Endothelial cell (in vitro differentiated cells): Measurements from ENCODE around the gene ZNF544. TPM values are rescaled to one million over a fixed set of nuclear protein-coding genes. Genes with fewer than 3 reads are reported as not detected.
A peak's percentile ranks its signal among the peaks of the same experiment; 100 is the strongest.

Source experiments
- DNase-seq: peaks from one replicate; pipeline ENCODE4 v3.0.0; 2021; ENCODE audit warnings: low spot score
- H3K27ac Mint-ChIP-seq: one replicate; pipeline ENCODE4 v1.8.0; 2021; ENCODE audit warnings: mixed read lengths, inconsistent platforms; ENCODE audit not compliant: unreplicated experiment
- H3K27me3 Mint-ChIP-seq: one replicate; pipeline ENCODE4 v1.8.0; 2021; ENCODE audit warnings: mild to moderate bottlenecking, moderate library complexity, mixed read lengths, inconsistent platforms; ENCODE audit not compliant: unreplicated experiment
- H3K36me3 Mint-ChIP-seq: one replicate; pipeline ENCODE4 v1.8.0; 2021; ENCODE audit warnings: mild to moderate bottlenecking, low read depth, mixed read lengths, inconsistent platforms; ENCODE audit not compliant: unreplicated experiment
- H3K4me1 Mint-ChIP-seq: one replicate; pipeline ENCODE4 v1.8.0; 2021; ENCODE audit warnings: mild to moderate bottlenecking, mixed read lengths, inconsistent platforms; ENCODE audit not compliant: unreplicated experiment
- H3K4me3 Mint-ChIP-seq: one replicate; pipeline ENCODE4 v1.8.0; 2021; ENCODE audit warnings: mild to moderate bottlenecking, mixed read lengths, inconsistent platforms; ENCODE audit not compliant: unreplicated experiment
- H3K9me3 Mint-ChIP-seq: one replicate; pipeline ENCODE4 v1.8.0; 2021; ENCODE audit warnings: mixed read lengths, inconsistent platforms; ENCODE audit not compliant: unreplicated experiment
- CTCF ChIP-seq: fragments of 200-600 bp; sonication (generic); IDR thresholded peaks from one replicate; pipeline ENCODE4 v1.5.0; 2021; ENCODE audit warnings: antibody characterized with exemption; ENCODE audit not compliant: unreplicated experiment
- long read RNA-seq: library from polyadenylated mRNA; unstranded; transcript quantifications from one replicate; pipeline ENCODE4 v2.0.0, GENCODE V29; 2020; ENCODE audit not compliant: unreplicated experiment
- total RNA-seq: library from RNA; stranded (reverse); fragmentation: NEBNext Ultra II Directional; extraction: Animal tissue kit (Norgen Biotek cat#: 25700); gene quantifications from one replicate; pipeline ENCODE4 v1.2.1, GENCODE V29; 2021; ENCODE audit not compliant: unreplicated experiment

The ZNF544 gene
- 44.3 TPM for total RNA-seq
- long read RNA-seq, partial matches to known transcripts, result 2 of 16 reads
- long read RNA-seq, other reads (novel, unspliced or antisense), result 9 of 16 reads

- H3K27ac Mint-ChIP-seq, result peak within 1 kb of the TSS; percentile 91
- H3K36me3 Mint-ChIP-seq, result peaks cover 51% of the 10 kb centered on the region
- peak; percentile 37 for TF ChIP-seq CTCF
- H3K4me3 Mint-ChIP-seq, result peak within 1 kb of the TSS; percentile 89
- H3K27me3 Mint-ChIP-seq, result peaks cover 15% of the 10 kb centered on the region
- DNase-seq, result peak; percentile 80
- peaks cover 15% of the 10 kb centered on the region for H3K4me1 Mint-ChIP-seq
- H3K9me3 Mint-ChIP-seq, result no peaks in the 10 kb centered on the region
Measured at GRCh38 chr19:58228585-58229254, at the start of gene ZNF544. Gene ZNF544, plus strand, starts transcription at chr19:58228914. Its CDS starts 15,110 bp downstream, at chr19:58244024.

GRCh38 chr19:58181902-58182576 is 46.7 kb upstream of the ZNF544 start:
- peaks cover 3% of the 10 kb centered on the region for H3K4me1 Mint-ChIP-seq
- H3K36me3 Mint-ChIP-seq, result peaks cover 60% of the 10 kb centered on the region
- peak; percentile 30 for TF ChIP-seq CTCF
- H3K27ac Mint-ChIP-seq, result peak overlapping the region; percentile 72
- peak; percentile 12 for DNase-seq
- peaks cover 42% of the 10 kb centered on the region for H3K9me3 Mint-ChIP-seq
- peaks cover 16% of the 10 kb centered on the region for H3K27me3 Mint-ChIP-seq
- peak overlapping the region; percentile 90 for H3K4me3 Mint-ChIP-seq

- H3K27ac Mint-ChIP-seq, result peak overlapping the region; percentile 94
- H3K4me3 Mint-ChIP-seq, result peak overlapping the region; percentile 90
- H3K4me1 Mint-ChIP-seq, result peaks cover 3% of the 10 kb centered on the region
- H3K36me3 Mint-ChIP-seq, result peaks cover 60% of the 10 kb centered on the region
- H3K9me3 Mint-ChIP-seq, result peaks cover 37% of the 10 kb centered on the region
- TF ChIP-seq CTCF, result no peak
- no peak for DNase-seq
- peaks cover 16% of the 10 kb centered on the region for H3K27me3 Mint-ChIP-seq
Measured at GRCh38 chr19:58182577-58182988, 46.1 kb upstream of the ZNF544 start.

DNA sequence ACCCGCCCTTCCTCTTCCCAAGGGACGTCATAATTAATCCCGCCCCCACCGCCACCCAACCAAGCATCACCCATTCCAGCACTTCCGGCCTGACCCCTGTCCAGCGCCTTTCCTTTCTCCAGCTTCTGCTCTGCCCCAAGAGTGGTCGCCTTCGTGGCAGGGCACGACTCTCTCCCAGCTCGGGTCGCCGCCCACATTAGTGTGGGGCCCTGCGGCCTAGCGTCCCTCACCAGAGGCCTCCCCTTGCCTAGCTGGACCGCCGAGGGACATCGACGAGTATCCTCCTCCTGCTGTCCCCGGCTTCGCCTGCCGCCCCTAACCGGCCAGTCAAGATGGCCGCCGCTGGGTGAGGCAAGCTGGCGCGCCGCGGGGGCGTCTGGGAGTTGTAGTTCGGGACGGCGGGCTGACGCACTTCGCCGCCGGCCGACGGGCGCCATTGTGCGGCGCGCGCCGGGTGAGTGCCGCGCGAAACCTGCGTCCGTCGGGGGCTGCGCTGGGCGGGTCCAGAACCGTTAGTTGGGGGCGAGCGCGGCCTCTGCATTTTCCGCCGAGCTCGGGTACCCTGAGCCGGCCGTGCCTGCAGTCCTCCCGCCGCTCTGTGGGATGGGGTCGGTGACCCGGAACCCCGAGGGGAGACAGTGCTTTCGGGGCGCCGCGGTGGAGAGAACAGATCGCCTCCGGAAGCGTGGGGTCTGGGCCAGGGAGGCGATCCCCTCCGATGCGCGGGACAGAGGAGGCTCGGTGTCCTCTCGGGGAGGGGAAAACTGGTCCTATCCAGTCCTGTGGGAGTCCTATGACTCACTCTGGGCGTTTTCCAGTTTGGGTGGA is 45.5 kb upstream of the ZNF544 start, which contains the start of gene ZNF274:
ZNF274 (plus strand) TSS at position 73 of the 828 bp plus-strand sequence. CDS start 905 bp downstream, outside the sequence.
- H3K9me3 Mint-ChIP-seq, result peaks cover 33% of the 10 kb centered on the region
- peak; percentile 95 for DNase-seq
- TF ChIP-seq CTCF, result no peak
- peaks cover 16% of the 10 kb centered on the region for H3K27me3 Mint-ChIP-seq
- H3K27ac Mint-ChIP-seq, result peak within 1 kb of the TSS; percentile 94
- H3K4me3 Mint-ChIP-seq, result peak within 1 kb of the TSS; percentile 90
- peaks cover 60% of the 10 kb centered on the region for H3K36me3 Mint-ChIP-seq
- peaks cover 3% of the 10 kb centered on the region for H3K4me1 Mint-ChIP-seq
